HG03097 (cell line): ENCODE measurements around the gene GAS2L2.
"Not testable (repeated sequence)": the region's sequence is repeated elsewhere in the genome, so short reads cannot be mapped to it uniquely, and the experiment has no call there.

Source experiments
- ATAC-seq: cut with Tn5 transposase; IDR thresholded peaks from one replicate; pipeline ENCODE4 v1.9.1; 2021; ENCODE audit not compliant: unreplicated experiment, low FRiP score

Gene GAS2L2

GRCh38 chr17:35773679-35774425, 20.8 kb upstream of the GAS2L2 start:
- no peak for ATAC-seq

GRCh38 chr17:35773129-35773528, 20.1 kb upstream of the GAS2L2 start:
- ATAC-seq: no peak

GRCh38 chr17:35769895-35770486, 17.0 kb upstream of the GAS2L2 start:
- ATAC-seq: no peak

GRCh38 chr17:35768797-35769196, 15.8 kb upstream of the GAS2L2 start:
- ATAC-seq: no peak

GRCh38 chr17:35766903-35767510, 14.0 kb upstream of the GAS2L2 start:
- ATAC-seq: no peak

DNA sequence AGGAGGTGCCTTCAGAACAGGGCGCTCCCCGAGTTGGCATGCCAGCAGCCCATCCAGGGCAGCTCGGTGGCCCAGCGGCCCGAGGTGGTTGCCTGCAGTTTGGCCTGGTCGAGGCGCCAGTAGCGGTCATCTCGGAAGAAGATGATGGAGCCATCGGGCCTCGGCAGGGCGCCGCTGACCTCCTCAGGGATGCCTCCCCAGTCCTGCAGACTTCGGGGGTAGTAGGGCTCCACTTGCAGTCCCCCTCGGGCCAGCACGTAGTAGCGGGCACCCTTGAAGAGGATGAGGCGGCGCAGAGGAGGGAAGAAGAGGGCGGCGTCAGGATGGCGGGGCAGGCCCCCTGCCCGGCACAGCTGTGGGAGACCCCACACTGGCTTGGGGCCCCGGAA, 13.4 kb upstream of the GAS2L2 start:
- no peak for ATAC-seq

- no peak for ATAC-seq
Observed at GRCh38 chr17:35765756-35766488, 12.9 kb upstream of the GAS2L2 start.

DNA sequence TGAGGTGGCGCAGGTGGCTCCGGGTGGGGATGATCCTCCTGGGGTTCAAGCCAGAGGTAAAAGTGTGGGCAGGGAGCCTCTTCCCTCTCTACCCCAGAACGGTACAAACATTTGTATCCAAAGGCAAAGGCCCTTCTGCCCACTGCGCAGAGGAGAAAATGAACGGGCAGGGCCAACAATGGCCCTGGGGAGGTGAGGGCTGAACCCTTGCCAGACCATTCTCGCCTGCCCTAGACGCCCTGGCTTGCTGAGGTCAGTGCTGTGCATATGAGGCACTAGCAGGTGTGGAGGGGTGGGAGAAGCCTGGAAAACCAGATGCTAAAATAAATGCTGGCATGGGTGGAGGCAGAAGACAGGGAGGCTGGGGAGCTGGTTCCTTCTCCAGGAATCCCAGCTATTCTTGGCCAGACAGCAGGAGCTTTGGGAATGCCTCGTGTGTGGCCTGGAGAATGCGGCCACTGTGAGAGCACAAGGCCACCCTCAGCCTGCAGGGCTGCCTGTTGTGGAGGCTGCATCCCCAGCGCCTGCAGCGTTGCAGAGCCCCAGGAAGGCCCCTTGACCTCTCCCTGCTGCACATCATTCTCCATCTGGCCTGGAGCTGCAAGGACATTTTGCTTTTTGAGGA, 12.2 kb upstream of the GAS2L2 start:
- no peak for ATAC-seq

GRCh38 chr17:35764123-35764991, 11.3 kb upstream of the GAS2L2 start:
- peak; percentile 84 for ATAC-seq

- ATAC-seq: no peak
Observed at GRCh38 chr17:35763767-35764122, 10.7 kb upstream of the GAS2L2 start.

GRCh38 chr17:35761601-35762000, 8.6 kb upstream of the GAS2L2 start:
- no peak for ATAC-seq

DNA sequence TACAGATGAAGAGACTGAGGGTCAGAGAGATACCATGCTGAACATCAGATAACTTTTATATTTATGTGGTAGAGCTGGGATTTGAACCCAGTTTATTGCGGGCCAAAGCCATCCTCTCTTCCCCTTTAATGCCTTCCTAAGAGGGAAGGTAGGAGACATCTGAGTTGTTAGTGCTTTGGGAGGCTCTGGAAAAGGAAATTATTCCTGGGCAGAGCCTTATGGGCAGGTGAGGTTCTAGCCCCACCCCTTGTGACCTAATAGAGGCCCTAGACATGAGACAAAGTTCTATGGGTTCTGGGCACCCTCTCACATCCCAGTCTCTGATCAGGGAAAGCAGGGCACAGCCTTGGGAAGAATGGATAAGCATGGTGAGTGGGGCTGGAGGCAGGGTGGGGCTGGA, 7.5 kb upstream of the GAS2L2 start, which contains the start of gene C17orf50:
TSS of gene C17orf50 (plus strand) at position 301 of the 400 bp plus-strand sequence. CDS start at position 356, 55 bp downstream.
- no peak for ATAC-seq

DNA sequence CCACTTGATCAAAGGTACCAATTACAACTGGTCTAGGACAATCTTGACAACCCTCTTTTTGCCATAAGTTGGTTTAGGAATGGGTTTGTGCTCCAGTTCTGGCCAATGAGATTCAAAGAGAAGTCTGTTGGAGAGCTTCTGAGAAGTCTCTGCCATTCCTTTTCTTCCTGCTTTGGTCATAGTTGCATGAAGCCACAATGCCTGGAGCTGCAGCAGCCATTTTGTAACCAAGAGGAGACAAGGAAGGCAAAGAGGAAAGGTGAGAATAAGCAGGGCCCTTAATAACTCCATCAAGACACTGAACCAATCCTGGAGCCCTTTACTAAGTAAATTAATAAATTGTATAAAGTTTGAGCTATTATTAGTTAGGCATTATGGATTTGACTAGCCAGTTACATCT, 4.2 kb upstream of the GAS2L2 start:
- ATAC-seq: no peak

- no peak for ATAC-seq
Observed at GRCh38 chr17:35752471-35752870, 568 bp downstream of the GAS2L2 start.

GRCh38 chr17:35751541-35751940, 1.5 kb downstream of the GAS2L2 start:
- ATAC-seq: not testable (repeated sequence)

- no peak for ATAC-seq
Observed at GRCh38 chr17:35750526-35751395, 2.3 kb downstream of the GAS2L2 start.

GRCh38 chr17:35749560-35750412, 3.3 kb downstream of the GAS2L2 start:
- no peak for ATAC-seq

GRCh38 chr17:35748979-35749378, 4.1 kb downstream of the GAS2L2 start:
- ATAC-seq: no peak
